SH-SY5Y (cell line): ENCODE measurements around the gene HTT.

Experiments used
- GATA2 ChIP-seq: IDR thresholded peaks from 2 replicates; pipeline ENCODE4 v1.6.1; 2011; ENCODE audit warnings: mild to moderate bottlenecking, low read depth, low read length
- GATA3 ChIP-seq: IDR thresholded peaks from 2 replicates; pipeline ENCODE4 v1.6.1; 2011; ENCODE audit warnings: low read depth, mild to moderate bottlenecking, low read length, moderate library complexity

- TF ChIP-seq GATA3 (no peak), GATA2 (no peak)
Measured at GRCh38 chr4:3160438-3160837, 86.0 kb downstream of the HTT start.
